Epithelial cell of proximal tubule (primary cell): ENCODE results near the gene SCCPDH. TPM values are rescaled to one million over a fixed set of nuclear protein-coding genes. Genes with fewer than 3 reads are reported as not detected.
"Not testable (repeated sequence)": the region's sequence is repeated elsewhere in the genome, so short reads cannot be mapped to it uniquely, and the experiment has no call there.

Source experiments
- DNase-seq: peaks from one replicate; pipeline ENCODE4 v3.0.0-alpha.2; 2011; ENCODE audit warnings: low read depth
- H3K4me3 ChIP-seq: 2 replicates; pipeline ENCODE4 v1.5.1; 2011; ENCODE audit warnings: low read depth, mild to moderate bottlenecking, low read length
- CTCF ChIP-seq: conservative IDR thresholded peaks from 2 replicates; pipeline ENCODE4 v1.5.1; 2012; ENCODE audit warnings: low read depth, mild to moderate bottlenecking, low read length
- total RNA-seq: library from RNA; depleted of rRNA; stranded (reverse); fragments of >200 nt; gene quantifications from 2 replicates; pipeline ENCODE4 v1.2.3, GENCODE V29; 2015

SCCPDH gene
- total RNA-seq, 1 donor from 2014 or later: 40.8 TPM

- no peak for TF ChIP-seq CTCF
- no peak for DNase-seq
- no peak overlapping the region for H3K4me3 ChIP-seq
Measured at GRCh38 chr1:246708166-246708565, 16.0 kb upstream of the SCCPDH start.

- no peak for TF ChIP-seq CTCF
- DNase-seq: no peak
- H3K4me3 ChIP-seq: no peak overlapping the region
Measured at GRCh38 chr1:246709196-246709595, 15.0 kb upstream of the SCCPDH start.

DNA sequence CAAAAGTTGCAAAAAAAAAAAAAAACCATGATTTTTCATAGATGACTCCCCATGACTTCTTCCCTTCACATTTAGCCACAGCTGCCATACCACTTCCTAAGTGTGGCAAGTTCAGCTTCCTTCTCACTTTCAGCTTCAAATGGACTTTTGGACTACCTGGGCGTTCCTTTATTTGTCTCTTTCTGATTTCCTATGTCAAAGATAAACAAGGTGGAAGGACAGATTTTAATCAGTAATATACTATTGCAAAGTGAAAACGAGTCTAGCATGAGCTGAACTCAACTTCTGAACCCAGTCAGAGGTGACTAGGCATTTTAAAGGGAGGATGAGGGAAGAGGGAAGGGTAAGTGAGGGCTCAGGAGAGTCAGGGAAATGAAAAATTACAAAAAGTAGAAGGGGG lies 14.4 kb upstream of the SCCPDH start:
- H3K4me3 ChIP-seq: no peak overlapping the region
- TF ChIP-seq CTCF: no peak
- no peak for DNase-seq

- no peak for DNase-seq
- no peak overlapping the region for H3K4me3 ChIP-seq
- TF ChIP-seq CTCF: no peak
Measured at GRCh38 chr1:246711548-246712003, 12.6 kb upstream of the SCCPDH start.

DNA sequence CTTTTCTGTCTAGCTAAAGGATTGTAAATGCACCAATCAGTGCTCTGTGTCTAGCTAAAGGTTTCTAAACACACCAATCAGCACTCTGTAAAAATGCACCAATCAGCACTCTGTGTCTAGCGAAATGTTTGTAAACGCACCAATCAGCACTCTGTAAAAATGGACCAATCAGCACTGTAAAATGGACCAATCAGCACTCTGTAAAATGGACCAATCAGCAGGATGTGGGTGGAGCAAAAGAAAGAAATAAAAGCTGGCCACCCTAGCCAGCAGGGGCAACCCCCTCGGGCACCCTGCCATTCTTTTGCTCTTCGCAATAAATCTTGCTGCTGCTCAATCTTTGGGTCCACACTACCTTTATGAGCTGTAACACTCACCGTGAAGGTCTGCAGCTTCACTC lies 11.8 kb upstream of the SCCPDH start:
- not testable (repeated sequence) for H3K4me3 ChIP-seq, DNase-seq

GRCh38 chr1:246719361-246719760 lies 4.8 kb upstream of the SCCPDH start:
- not testable (repeated sequence) for DNase-seq, H3K4me3 ChIP-seq

- not testable (repeated sequence) for H3K4me3 ChIP-seq
Measured at GRCh38 chr1:246720814-246721213, 3.4 kb upstream of the SCCPDH start.

DNA sequence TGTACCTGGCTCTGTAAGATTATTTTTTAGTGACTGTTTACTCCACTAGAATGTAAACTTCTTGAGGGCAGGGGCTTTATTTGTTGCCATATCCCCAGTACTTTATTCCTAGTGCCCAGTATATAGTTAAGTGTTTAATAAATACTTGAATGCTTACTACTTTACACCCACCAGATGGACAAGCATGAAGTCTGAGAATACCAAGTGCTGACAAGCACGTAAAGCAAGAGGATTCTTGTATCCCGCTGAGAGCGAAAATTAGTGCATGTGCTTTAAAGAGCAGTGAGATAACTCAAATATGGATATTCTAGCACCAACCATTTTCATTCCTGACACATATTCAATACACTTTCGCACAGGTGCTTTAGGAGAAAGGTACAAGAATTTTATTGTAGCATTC lies 1.5 kb upstream of the SCCPDH start:
- no peak overlapping the region for H3K4me3 ChIP-seq
- DNase-seq: no peak
- no peak for TF ChIP-seq CTCF

More at GRCh38 chr1:246720814-246721213, 3.4 kb upstream of the SCCPDH start:
- DNase-seq: not testable (repeated sequence)

DNA sequence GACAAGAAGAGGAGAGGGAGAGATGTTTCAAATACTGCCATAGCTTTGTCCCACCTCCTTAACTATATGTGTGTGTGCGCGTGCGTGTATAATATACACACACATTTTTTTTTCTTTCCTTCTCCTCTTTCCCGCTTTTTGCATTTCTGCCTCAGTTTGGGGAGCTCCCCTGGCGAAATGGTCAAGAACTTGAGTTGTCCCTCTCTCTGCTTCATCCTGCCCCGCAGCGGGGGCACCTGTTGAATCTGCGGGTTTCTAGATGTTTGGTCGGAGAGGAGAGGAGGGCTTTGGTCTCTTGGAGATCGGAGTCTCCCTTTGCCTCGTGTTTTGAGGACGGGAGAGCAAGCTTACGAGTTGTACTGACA lies 504 bp downstream of the SCCPDH start:
- H3K4me3 ChIP-seq: peak overlapping the region; percentile 67
- no peak for TF ChIP-seq CTCF
- no peak for DNase-seq
